Smooth muscle cell (in vitro differentiated cells): ENCODE measurements around the gene SET. TPM values are rescaled to one million over a fixed set of nuclear protein-coding genes. Genes with fewer than 3 reads are reported as not detected.

Experiments used
- DNase-seq: peaks from one replicate; lab custom pipeline; 2025; ENCODE audit not compliant: unreplicated experiment; lab: John Stamatoyannopoulos, UW
- H2AFZ ChIP-seq: fragments of 200-600 bp; sonication (generic); 2 replicates; pipeline ENCODE4 v1.6.0; 2016; ENCODE audit warnings: antibody characterized with exemption, low read depth, mild to moderate bottlenecking
- H3F3A ChIP-seq: fragments of 200-600 bp; sonication (generic); 2 replicates; pipeline ENCODE4 v1.6.0; 2017; ENCODE audit warnings: antibody characterized with exemption, low read depth
- H3K27ac ChIP-seq: fragments of 200-600 bp; sonication (generic); 2 replicates; pipeline ENCODE4 v1.5.1; 2016; ENCODE audit warnings: low read depth, mild to moderate bottlenecking
- H3K27me3 ChIP-seq: fragments of 200-600 bp; sonication (generic); 2 replicates; pipeline ENCODE4 v1.6.1; 2016; ENCODE audit warnings: low read depth, mild to moderate bottlenecking
- H3K36me3 ChIP-seq: fragments of 200-600 bp; sonication (generic); 2 replicates; pipeline ENCODE4 v1.5.1; 2016; ENCODE audit warnings: low read depth
- H3K4me1 ChIP-seq: fragments of 200-600 bp; sonication (generic); 2 replicates; pipeline ENCODE4 v1.5.1; 2016; ENCODE audit warnings: low read depth
- H3K4me2 ChIP-seq: fragments of 200-600 bp; sonication (generic); 2 replicates; pipeline ENCODE4 v1.6.0; 2016; ENCODE audit warnings: mild to moderate bottlenecking
- H3K4me3 ChIP-seq: fragments of 200-600 bp; sonication (generic); 2 replicates; pipeline ENCODE4 v1.5.1; 2016; ENCODE audit warnings: mild to moderate bottlenecking
- H3K79me2 ChIP-seq: fragments of 200-600 bp; sonication (generic); 2 replicates; pipeline ENCODE4 v1.6.0; 2016; ENCODE audit warnings: low read depth, mild to moderate bottlenecking
- H3K9ac ChIP-seq: fragments of 200-600 bp; sonication (generic); 2 replicates; pipeline ENCODE4 v1.6.0; 2016; ENCODE audit warnings: low read depth
- H3K9me3 ChIP-seq: fragments of 200-600 bp; sonication (generic); replicated peaks from 2 replicates; pipeline ENCODE4 v1.5.1; 2016; ENCODE audit warnings: low read depth
- H4K20me1 ChIP-seq: fragments of 200-600 bp; sonication (generic); 2 replicates; pipeline ENCODE4 v1.6.0; 2016; ENCODE audit warnings: low read depth
- WGBS: methylation state at CpG from one replicate; pipeline ENCODE4 v1.1.7; 2016; ENCODE audit warnings: low lambda C conversion rate; 5-methylcytosine and 5-hydroxymethylcytosine counted together
- polyA plus RNA-seq: library from polyadenylated mRNA; unstranded; fragments of >200 nt; fragmentation: Nextera tagmentation; extraction: Ambion mirVana; gene quantifications from 2 replicates; pipeline ENCODE4 v1.2.1, GENCODE V29; 2016
- total RNA-seq: library from RNA; depleted of rRNA; stranded (reverse); fragments of >200 nt; gene quantifications from 2 replicates; pipeline ENCODE4 v1.2.3, GENCODE V29; 2014
- TF ChIP-seq, protein P1 (sequence below): fragments of 200-600 bp; sonication (generic); IDR thresholded peaks from 2 replicates; pipeline ENCODE4 v1.5.1; 2017; ENCODE audit warnings: borderline replicate concordance, mild to moderate bottlenecking, antibody characterized with exemption; ENCODE audit not compliant: insufficient read depth, poor library complexity, severe bottlenecking

SET gene
- total and polyA plus RNA-seq, 2 experiments from 2014 or later, result 162 to 262 TPM

DNA sequence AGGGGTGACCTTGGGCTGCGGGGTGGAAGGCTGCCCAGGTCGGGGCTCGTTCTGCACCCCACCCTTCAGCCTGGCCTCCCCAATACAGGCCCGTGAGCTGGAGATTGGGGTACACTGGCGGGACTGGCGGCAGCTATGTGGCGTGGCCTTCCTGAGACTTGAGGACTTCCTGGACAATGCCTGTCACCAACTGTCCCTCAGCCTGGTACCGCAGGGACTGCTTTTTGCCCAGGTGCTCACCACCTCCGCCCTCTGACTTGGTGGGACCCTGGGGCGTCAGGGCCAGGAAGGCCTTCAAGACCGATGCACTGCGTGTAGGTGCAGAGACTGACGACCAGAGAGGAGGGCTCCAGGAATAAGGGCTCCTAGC is 24.4 kb downstream of the SET start:
- H3K27ac ChIP-seq, result no peak overlapping the region
- no peaks in the 10 kb centered on the region for H3F3A ChIP-seq
- H3K27me3 ChIP-seq, result no peaks in the 10 kb centered on the region
- DNase-seq, result no peak
- no peak overlapping the region for H2AFZ ChIP-seq
- H4K20me1 ChIP-seq, result no peaks in the 10 kb centered on the region
- H3K9ac ChIP-seq, result no peak overlapping the region
- no peak overlapping the region for H3K4me3 ChIP-seq
- no peaks in the 10 kb centered on the region for H3K4me1 ChIP-seq
- TF ChIP-seq, protein P1, sequence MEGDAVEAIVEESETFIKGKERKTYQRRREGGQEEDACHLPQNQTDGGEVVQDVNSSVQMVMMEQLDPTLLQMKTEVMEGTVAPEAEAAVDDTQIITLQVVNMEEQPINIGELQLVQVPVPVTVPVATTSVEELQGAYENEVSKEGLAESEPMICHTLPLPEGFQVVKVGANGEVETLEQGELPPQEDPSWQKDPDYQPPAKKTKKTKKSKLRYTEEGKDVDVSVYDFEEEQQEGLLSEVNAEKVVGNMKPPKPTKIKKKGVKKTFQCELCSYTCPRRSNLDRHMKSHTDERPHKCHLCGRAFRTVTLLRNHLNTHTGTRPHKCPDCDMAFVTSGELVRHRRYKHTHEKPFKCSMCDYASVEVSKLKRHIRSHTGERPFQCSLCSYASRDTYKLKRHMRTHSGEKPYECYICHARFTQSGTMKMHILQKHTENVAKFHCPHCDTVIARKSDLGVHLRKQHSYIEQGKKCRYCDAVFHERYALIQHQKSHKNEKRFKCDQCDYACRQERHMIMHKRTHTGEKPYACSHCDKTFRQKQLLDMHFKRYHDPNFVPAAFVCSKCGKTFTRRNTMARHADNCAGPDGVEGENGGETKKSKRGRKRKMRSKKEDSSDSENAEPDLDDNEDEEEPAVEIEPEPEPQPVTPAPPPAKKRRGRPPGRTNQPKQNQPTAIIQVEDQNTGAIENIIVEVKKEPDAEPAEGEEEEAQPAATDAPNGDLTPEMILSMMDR, result no peak
- H3K36me3 ChIP-seq, result no peaks in the 10 kb centered on the region
- H3K4me2 ChIP-seq, result no peak overlapping the region
- no peaks in the 10 kb centered on the region for H3K9me3 ChIP-seq
- WGBS, result 96% methylated on average over 12 of the region's 13 CpGs
- no peaks in the 10 kb centered on the region for H3K79me2 ChIP-seq

DNA sequence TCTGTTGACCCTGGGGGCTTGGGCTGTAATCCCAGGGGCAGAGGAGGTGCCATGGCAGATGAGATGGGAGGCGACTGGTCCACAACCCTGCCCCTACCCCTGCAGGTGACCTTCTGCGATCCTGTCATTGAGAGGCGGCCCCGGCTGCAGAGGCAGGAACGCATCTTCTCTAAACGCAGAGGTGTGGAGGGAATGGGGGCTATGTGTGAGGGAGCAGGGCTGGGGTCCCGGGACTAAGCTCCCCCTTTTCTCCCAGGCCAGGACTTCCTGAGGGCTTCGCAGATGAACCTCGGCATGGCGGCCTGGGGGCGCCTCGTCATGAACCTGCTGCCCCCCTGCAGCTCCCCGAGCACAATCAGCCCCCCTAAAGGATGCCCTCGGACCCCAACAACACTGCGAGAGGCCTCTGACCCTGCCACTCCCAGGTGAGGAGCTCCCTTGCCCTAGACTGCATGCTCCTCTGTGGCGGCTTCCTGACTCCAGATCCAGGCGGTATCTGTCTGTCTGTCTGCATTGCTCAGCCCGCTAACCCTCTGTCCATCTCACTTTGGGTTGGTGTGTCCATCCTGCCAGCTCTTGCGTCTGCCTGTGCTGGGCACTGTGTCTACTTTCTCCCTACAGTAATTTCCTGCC is 25.0 kb downstream of the SET start:
- Histone ChIP-seq H3K36me3 (no peaks in the 10 kb centered on the region), H3K4me3 (no peak overlapping the region), H2AFZ (no peak overlapping the region), H3F3A (no peaks in the 10 kb centered on the region), H3K4me1 (no peaks in the 10 kb centered on the region), H3K27me3 (no peaks in the 10 kb centered on the region), H3K4me2 (no peak overlapping the region), H3K79me2 (no peaks in the 10 kb centered on the region), H3K9ac (no peak overlapping the region), H4K20me1 (no peaks in the 10 kb centered on the region), H3K27ac (no peak overlapping the region), H3K9me3 (no peaks in the 10 kb centered on the region)
- TF ChIP-seq, protein P1, result no peak
- WGBS, result 96% methylated on average over 19 of the region's 19 CpGs
- DNase-seq, result no peak

DNA sequence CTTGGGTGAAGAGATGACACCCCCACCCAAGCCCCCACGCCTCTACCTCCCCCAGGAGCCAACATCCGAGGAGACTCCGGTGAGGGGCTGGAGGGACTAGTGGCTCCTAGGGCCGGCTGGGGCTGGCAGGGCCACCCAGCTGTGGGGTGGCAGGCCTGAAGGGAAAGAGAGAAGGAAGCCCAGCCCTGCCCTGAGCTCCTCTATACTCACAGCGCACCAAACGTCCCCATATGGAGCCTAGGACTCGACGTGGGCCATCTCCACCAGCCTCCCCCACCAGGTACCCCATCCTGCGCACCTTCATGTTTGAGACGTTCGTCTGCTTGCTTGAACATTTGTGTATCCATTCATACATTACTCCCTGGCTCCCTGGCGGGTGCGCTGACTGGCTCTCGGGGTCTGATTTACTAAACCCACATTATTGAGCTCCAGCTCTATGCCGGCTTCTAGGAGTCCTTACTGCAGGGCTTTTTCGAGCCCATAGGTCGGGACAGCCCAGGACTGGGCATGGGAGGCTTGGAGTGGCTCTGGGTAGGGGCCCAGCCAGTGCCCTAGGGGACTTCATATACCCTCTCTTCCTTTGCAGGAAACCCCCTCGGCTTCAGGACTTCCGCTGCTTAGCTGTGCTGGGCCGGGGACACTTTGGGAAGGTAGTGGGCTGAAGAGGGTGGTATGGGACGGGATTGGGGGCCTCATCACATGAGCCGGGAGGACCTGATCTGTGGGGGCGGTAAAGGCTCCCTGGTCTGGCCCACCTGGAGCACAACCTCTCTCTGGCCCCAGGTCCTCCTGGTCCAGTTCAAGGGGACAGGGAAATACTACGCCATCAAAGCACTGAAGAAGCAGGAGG is 25.8 kb downstream of the SET start:
- Histone ChIP-seq H3K9ac (no peak overlapping the region), H3K79me2 (no peaks in the 10 kb centered on the region), H3K4me3 (no peak overlapping the region), H3K4me1 (no peaks in the 10 kb centered on the region), H3K36me3 (no peaks in the 10 kb centered on the region), H3F3A (no peaks in the 10 kb centered on the region), H3K27ac (no peak overlapping the region), H2AFZ (no peak overlapping the region), H3K9me3 (no peaks in the 10 kb centered on the region), H3K4me2 (no peak overlapping the region), H4K20me1 (no peaks in the 10 kb centered on the region), H3K27me3 (no peaks in the 10 kb centered on the region)
- DNase-seq, result no peak
- 91% methylated on average over 23 of the region's 24 CpGs for WGBS
- TF ChIP-seq, protein P1, result no peak

DNA sequence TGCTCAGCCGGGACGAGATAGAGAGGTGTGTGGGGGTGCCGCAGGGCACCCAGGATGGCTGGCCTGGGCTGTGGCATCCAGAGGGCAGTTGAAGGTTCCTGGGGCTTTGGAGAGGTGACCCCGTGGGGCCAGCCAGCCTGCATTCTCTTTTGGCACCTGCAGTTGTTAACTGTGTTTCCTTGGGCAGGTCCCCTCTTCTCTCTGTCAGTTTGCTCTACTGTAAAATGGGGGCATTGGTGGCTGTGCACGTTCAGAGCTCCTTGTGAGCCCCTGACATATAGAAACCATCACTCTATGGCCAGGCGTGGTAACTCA is 26.4 kb downstream of the SET start:
- no peak overlapping the region for H3K4me3 ChIP-seq
- no peaks in the 10 kb centered on the region for H3K4me1 ChIP-seq
- no peaks in the 10 kb centered on the region for H3K36me3 ChIP-seq
- DNase-seq, result no peak
- no peak overlapping the region for H3K4me2 ChIP-seq
- no peaks in the 10 kb centered on the region for H3F3A ChIP-seq
- no peak overlapping the region for H3K9ac ChIP-seq
- no peak overlapping the region for H3K27ac ChIP-seq
- H3K9me3 ChIP-seq, result no peaks in the 10 kb centered on the region
- TF ChIP-seq, protein P1, result no peak
- H3K79me2 ChIP-seq, result no peaks in the 10 kb centered on the region
- H4K20me1 ChIP-seq, result no peaks in the 10 kb centered on the region
- no peak overlapping the region for H2AFZ ChIP-seq
- no peaks in the 10 kb centered on the region for H3K27me3 ChIP-seq
- 95% methylated on average over 6 of the region's 6 CpGs for WGBS
